ENCODE results near the gene PIP5K1C. TPM values are rescaled to one million over a fixed set of nuclear protein-coding genes. Genes with fewer than 3 reads are reported as not detected.

The PIP5K1C gene
- total RNA-seq, 2 experiments from 2014 or later: 19.7 to 20.0 TPM

DNA sequence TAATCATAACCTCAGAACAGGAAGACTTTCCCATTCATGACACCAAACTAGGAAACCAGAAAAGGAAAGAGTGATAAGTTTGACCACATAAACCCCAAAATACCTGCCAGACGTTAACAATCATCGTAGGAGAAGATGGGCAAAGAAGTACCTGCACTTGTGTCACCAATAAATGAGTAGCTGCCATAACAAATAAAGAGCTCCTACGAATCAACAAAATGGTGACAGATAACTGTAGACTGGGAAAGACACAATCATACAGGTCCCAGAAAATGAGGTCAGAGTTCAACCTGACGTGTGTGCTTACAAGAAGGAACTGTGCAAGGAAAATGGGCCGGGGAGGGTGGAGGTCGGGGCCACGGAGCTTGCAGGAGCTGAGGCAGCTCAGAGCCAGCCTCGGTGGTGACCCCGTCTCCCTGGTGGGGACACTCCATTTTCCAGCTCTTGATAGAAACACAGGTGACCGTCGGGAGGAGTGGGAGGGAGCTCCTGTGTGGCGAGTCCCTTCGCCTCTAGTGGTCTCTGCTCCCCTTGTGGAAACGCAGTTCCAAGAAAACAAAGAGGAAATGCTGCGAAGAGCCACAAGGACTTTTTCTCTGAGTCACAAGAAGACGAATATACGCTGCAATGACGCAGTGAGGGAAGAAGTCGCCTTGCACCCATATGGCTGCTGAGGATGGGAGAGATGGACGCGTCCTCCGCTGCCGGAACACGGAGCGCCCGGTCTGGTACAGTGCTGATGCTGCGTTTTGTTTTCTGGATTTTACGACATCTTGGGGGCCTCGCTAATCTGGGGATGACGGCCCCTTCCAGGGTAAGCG is 9.5 kb downstream of the PIP5K1C start:
- ChIA-PET CTCF (interaction anchor here (1.0 to 1.8 kb wide), 5 partner anchors 10 to 450 kb away, joined by 4 to 7 read pairs (median 4); partner anchors contain the start of gene PIP5K1C), POLR2A (interaction anchor here (0.8 kb wide), 1 partner anchor 20 kb away, joined by 3 read pairs; no protein-coding TSS in a partner anchor)
- no peak overlapping the region for H3K27ac Mint-ChIP-seq
- H3K9me3 Mint-ChIP-seq (ENCODE audit: insufficient read depth): no peaks in the 10 kb centered on the region
- H3K4me3 Mint-ChIP-seq: no peak overlapping the region
- peaks cover 41% of the 10 kb centered on the region for H3K4me1 Mint-ChIP-seq (ENCODE audit: low read depth)
- ATAC-seq (no peak), DNase-seq (no peak)
- peaks cover 6% of the 10 kb centered on the region for H3K36me3 Mint-ChIP-seq (ENCODE audit: low read depth)
- H3K27me3 Mint-ChIP-seq (ENCODE audit: low read depth): no peaks in the 10 kb centered on the region

DNA sequence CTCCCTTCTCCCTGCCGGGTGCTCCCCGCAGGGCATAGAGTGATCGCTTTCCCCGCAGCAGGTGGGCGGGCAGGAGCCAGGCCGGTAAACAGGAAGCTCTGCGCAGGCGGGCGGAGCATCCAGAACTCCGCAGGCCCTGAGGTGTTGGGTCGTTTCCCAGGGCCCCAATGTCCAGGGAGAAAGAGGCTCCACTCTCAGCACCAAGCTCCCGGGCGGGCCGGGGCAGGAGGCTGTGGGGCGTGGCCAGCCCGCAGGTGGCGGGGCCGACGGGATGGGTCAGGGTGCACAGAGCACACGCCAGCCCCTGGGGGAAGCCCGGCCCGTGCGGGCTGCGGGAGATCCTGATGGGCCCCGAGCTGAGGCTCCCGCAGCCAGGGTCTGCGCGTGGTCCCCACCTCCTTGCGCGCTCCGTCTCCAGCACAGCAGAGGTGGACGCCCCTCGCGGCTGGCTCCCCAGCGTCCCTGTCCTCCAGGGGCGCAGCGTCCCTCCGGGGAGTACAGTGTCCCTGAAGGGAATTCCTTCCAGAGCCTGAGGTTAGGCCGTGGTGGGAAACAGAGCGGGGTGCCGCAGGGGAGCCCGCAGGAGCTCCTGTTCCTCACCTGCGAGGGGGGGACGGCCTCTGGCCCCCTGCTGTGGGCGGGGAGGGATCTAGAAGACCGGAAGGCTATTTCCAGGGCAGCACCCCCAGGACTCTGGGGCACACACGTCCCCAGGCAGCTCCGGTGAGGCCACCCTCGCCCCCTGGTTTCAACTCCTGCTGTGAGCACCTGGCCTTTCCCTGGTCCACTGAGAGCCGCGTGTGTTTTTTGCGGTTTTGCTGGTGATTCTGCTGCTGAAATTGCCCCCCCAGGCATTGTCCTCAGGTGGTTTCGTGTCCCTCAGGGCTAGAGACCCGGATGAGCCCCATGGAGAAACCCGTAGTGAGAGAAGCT is 12.2 kb downstream of the PIP5K1C start:
- H3K36me3 Mint-ChIP-seq (ENCODE audit: low read depth): peaks cover 23% of the 10 kb centered on the region
- ChIA-PET POLR2A (interaction anchor here (0.9 to 1.9 kb wide), 2 partner anchors 10 to 11 kb away, joined by 3 to 7 read pairs; no protein-coding TSS in a partner anchor), CTCF (interaction anchor here (1.0 to 1.9 kb wide), 5 partner anchors 9 to 161 kb away, joined by 3 to 10 read pairs (median 4); no protein-coding TSS in a partner anchor)
- ATAC-seq (peak; percentile 79), DNase-seq (peak; percentile 61)
- H3K4me1 Mint-ChIP-seq (ENCODE audit: low read depth): peaks cover 41% of the 10 kb centered on the region
- H3K9me3 Mint-ChIP-seq (ENCODE audit: insufficient read depth): no peaks in the 10 kb centered on the region
- H3K4me3 Mint-ChIP-seq: peak overlapping the region; percentile 45
- H3K27ac Mint-ChIP-seq: peak overlapping the region; percentile 68
- H3K27me3 Mint-ChIP-seq (ENCODE audit: low read depth): no peaks in the 10 kb centered on the region

DNA sequence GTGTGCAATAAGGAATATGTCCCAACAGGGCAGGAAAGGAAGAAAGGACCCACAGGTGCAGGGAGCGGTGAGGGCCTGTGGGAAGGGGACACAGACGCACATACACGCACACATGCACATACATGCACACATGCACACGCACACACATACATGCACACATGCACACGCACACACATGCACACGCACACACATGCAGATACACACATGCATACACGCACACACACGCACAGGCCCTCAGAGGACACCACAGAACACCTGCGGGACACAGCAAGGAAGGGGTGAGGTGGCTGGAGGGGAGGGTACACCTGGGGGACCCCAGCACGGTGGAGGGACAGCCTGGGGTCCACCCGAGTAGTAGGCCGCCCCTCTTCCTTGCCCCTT is 12.9 kb downstream of the PIP5K1C start:
- no peak for DNase-seq
- Mint-ChIP-seq H3K27ac (peak overlapping the region; percentile 68), H3K4me3 (peak overlapping the region; percentile 45), H3K9me3 (ENCODE audit: insufficient read depth) (no peaks in the 10 kb centered on the region), H3K36me3 (ENCODE audit: low read depth) (peaks cover 23% of the 10 kb centered on the region), H3K27me3 (ENCODE audit: low read depth) (no peaks in the 10 kb centered on the region), H3K4me1 (ENCODE audit: low read depth) (peaks cover 38% of the 10 kb centered on the region)
- no peak for ATAC-seq
- POLR2A ChIA-PET: interaction anchor here (0.9 to 1.9 kb wide), 2 partner anchors 10 to 12 kb away, joined by 3 to 7 read pairs; no protein-coding TSS in a partner anchor
- CTCF ChIA-PET: interaction anchor here (1.0 to 1.3 kb wide), 2 partner anchors 10 to 12 kb away, joined by 3 to 4 read pairs; no protein-coding TSS in a partner anchor

DNA sequence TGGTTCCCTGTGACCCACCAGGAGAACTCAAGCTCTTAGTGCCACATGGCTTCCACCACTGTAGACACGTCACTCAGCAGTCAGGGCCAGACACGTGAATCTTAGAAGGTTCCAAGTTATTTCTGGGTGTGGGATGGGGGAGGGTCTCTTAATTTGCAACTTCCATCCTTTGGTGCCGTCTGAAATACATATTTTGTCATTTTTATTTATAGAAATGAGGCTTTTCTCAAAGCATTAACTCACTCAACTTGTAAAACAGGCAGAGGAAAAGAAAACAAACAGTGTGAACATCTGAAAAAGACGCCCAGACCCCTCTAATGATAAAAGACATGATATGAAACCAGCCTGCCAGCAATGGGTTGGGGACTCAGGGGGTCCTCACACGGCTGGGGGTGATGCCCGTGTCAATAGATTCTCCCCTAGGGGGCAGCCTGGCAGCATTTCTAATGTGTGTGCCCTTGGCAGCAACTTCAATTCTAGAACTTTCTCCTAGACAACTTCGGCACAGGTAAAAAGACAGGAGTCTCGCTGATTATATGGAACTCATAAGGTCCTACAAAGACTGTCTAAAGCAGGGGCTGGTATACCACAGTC is 15.4 kb downstream of the PIP5K1C start:
- ATAC-seq (no peak), DNase-seq (no peak)
- no peak overlapping the region for H3K27ac Mint-ChIP-seq
- ChIA-PET POLR2A (no interaction called here), CTCF (no interaction called here)
- no peaks in the 10 kb centered on the region for H3K27me3 Mint-ChIP-seq (ENCODE audit: low read depth)
- H3K36me3 Mint-ChIP-seq (ENCODE audit: low read depth): peaks cover 20% of the 10 kb centered on the region
- no peak overlapping the region for H3K4me3 Mint-ChIP-seq
- H3K4me1 Mint-ChIP-seq (ENCODE audit: low read depth): peaks cover 18% of the 10 kb centered on the region
- H3K9me3 Mint-ChIP-seq (ENCODE audit: insufficient read depth): no peaks in the 10 kb centered on the region

DNA sequence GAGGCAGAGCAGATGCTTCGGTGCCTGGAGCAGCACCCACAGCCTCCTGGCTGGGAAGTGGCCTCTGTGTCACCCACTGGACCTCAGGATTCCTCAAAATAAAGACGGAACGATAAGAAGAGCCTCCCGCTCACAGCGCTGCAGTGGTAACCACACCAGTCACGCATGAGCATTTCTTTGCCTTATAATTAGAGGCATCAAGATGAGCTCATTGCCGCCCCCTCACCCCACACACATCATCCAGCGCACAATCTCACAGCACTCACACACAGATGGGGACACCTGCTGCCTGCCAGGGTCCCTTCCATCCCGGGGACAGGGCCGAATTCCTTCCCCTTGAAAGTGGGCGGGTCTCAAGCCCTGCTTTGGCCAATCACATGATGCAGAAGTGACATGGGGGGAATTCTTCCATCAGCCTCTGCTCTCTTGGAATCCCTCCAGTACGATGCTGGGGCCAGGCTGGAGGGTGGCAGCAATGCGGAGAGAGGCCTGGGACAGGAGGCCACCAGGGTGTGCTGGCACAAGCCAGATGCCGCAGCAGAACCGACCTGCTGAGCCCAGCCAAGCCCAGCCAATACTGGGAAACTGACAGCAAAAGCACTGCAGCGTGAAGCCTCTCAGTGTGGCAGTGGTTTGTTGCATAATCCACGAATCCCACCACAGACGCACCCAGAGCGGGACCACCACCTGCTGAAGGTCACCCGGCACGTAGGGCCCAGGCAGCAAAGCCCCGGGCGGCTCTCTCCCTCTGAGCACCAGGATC is 16.0 kb downstream of the PIP5K1C start:
- Mint-ChIP-seq H3K4me1 (ENCODE audit: low read depth) (peaks cover 13% of the 10 kb centered on the region), H3K36me3 (ENCODE audit: low read depth) (peaks cover 17% of the 10 kb centered on the region), H3K27me3 (ENCODE audit: low read depth) (no peaks in the 10 kb centered on the region), H3K27ac (no peak overlapping the region), H3K4me3 (no peak overlapping the region), H3K9me3 (ENCODE audit: insufficient read depth) (no peaks in the 10 kb centered on the region)
- CTCF ChIA-PET: no interaction called here
- no peak for ATAC-seq
- DNase-seq: no peak
- POLR2A ChIA-PET: no interaction called here

DNA sequence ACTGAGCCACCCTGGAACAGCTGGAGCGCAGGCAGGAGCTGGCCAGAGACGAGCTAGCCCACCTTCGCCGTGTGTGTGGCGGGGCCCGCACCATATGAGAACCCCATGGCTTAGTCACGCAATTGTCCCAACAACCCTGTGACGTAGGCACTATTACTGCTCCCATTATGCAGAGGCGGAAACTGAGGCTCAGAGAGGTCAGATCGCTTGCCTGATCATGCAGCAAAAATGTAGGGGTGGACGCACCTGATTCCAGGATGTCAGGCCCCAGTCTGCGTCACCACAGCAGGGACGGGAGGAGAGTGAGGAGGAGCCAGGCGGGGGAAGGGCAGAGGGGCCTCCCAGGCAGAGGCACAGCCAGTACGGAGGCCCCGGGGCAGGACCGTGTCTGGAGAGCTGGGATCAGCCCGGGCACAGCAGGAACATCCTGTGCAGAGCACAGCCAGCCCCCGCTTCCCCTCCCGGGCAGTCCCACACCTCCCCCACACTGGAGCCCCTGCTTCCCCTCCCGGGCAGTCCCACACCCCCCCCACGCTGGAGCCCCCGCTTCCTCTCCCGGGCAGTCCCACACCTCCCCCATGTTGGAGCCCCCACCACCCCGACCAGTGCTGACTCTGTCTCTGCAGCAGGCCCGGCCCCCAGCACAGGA is 16.7 kb downstream of the PIP5K1C start:
- POLR2A ChIA-PET: no interaction called here
- H3K4me3 Mint-ChIP-seq: no peak overlapping the region
- H3K9me3 Mint-ChIP-seq (ENCODE audit: insufficient read depth): no peaks in the 10 kb centered on the region
- H3K4me1 Mint-ChIP-seq (ENCODE audit: low read depth): peaks cover 13% of the 10 kb centered on the region
- ATAC-seq (no peak), DNase-seq (no peak)
- H3K36me3 Mint-ChIP-seq (ENCODE audit: low read depth): peaks cover 17% of the 10 kb centered on the region
- H3K27ac Mint-ChIP-seq: no peak overlapping the region
- CTCF ChIA-PET: no interaction called here
- no peaks in the 10 kb centered on the region for H3K27me3 Mint-ChIP-seq (ENCODE audit: low read depth)

DNA sequence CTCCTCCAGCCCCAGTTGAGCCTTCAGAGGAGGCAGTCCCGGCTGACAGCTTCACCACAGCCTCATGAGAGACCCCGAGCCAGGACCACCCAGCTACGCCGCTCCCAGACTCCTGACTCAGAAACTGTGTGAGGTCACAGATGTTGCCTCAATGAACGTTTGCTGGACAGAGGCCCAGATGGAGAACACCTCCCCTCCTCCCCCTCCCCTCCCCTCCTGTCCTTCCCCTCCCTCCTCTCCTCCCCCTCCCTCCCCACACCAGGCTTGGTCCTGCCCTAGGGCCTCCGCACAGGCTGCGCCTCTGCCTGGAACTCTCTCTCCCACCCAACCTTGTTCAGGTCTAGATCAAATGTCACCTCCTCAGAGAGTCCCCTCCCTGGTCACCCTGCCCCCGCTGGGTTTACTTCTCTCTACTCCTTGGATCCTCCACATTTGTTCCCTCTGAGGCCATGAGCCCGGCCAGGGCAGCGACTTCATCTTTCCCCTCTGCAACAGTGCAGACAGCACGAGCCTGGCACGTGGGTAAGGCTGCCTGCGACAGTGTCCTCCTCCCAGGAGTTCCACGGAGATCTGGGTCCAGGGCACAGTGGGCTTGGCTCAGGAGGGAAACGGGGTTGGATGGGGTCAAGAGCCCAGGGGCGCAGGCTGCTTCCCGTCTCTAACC is 17.4 kb downstream of the PIP5K1C start:
- POLR2A ChIA-PET: no interaction called here
- no peak for ATAC-seq
- H3K9me3 Mint-ChIP-seq (ENCODE audit: insufficient read depth): no peaks in the 10 kb centered on the region

DNA sequence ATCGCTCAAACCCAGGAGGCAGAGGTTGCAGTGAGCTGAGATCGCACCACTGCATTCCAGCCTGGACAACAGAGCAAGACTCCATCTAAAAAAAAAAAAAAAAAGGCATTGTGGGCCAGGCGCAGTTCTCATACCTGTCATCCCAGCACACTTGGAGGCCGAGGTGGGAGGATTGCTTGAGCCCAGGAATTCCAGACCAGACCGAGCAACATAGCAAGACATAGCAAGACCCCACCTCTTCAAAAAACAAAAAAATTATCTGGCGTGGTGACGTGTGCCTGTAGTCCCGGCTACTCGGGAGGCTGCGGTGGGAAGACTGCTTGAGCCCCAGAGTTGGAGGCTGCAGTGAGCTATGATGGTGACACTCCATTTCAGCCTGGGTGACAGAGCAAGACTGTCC is 18.0 kb downstream of the PIP5K1C start:
- DNase-seq: no peak
- CTCF ChIA-PET: no interaction called here
- Mint-ChIP-seq H3K4me1 (ENCODE audit: low read depth) (peaks cover 6% of the 10 kb centered on the region), H3K36me3 (ENCODE audit: low read depth) (peaks cover 17% of the 10 kb centered on the region), H3K27me3 (ENCODE audit: low read depth) (no peaks in the 10 kb centered on the region), H3K9me3 (ENCODE audit: insufficient read depth) (no peaks in the 10 kb centered on the region), H3K27ac (no peak overlapping the region), H3K4me3 (no peak overlapping the region)
- ATAC-seq: no peak
- POLR2A ChIA-PET: no interaction called here

More for the DNA sequence above, 17.4 kb downstream of the PIP5K1C start:
- Mint-ChIP-seq H3K27ac (no peak overlapping the region), H3K36me3 (ENCODE audit: low read depth) (peaks cover 17% of the 10 kb centered on the region), H3K4me1 (ENCODE audit: low read depth) (peaks cover 9% of the 10 kb centered on the region), H3K4me3 (no peak overlapping the region), H3K27me3 (ENCODE audit: low read depth) (no peaks in the 10 kb centered on the region)
- no peak for DNase-seq
- CTCF ChIA-PET: no interaction called here

DNA sequence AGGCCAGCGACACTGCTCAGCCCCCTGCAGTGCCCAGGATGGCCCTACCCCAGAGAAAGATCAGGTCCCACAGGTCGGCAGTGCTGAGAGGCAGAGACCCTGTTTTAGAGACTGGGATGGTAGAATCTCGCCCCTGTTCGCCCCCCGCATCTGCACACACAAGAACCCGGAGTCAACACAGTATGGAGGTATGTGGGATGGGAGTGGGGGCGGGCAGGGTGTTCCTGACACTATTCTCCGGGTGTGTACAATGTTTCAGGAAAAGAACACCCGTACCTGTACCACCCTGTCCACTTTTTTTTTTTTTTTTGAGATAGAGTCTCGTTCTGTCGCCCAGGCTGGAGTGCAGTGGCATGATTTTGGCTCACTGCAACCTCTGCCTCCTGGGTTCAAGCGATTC is 19.3 kb downstream of the PIP5K1C start:
- ATAC-seq (no peak), DNase-seq (no peak)
- Mint-ChIP-seq H3K36me3 (ENCODE audit: low read depth) (peaks cover 17% of the 10 kb centered on the region), H3K4me3 (no peak overlapping the region), H3K27ac (no peak overlapping the region), H3K9me3 (ENCODE audit: insufficient read depth) (no peaks in the 10 kb centered on the region), H3K4me1 (ENCODE audit: low read depth) (peaks cover 9% of the 10 kb centered on the region), H3K27me3 (ENCODE audit: low read depth) (no peaks in the 10 kb centered on the region)
- ChIA-PET POLR2A (no interaction called here), CTCF (no interaction called here)

DNA sequence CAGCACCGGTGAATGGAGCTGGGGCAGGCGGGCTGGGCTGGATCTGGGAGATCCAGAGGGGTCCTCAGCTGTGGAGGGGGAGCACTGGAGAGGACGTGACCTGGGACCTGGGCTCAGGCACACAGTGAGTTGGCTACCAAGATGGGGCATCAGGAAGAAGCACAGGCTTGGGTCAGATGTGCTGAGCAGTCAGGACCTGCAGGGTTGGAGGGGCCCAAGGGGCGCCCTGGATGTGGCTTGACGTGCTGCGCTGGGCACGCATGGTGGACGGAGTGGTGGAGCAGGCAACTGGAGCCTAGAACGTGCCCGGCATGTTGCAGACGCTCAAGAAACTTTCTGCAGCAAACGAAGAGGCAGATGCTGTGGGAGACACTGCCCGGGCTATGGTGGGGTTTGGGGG is 20.7 kb downstream of the PIP5K1C start:
- ATAC-seq: no peak
- Mint-ChIP-seq H3K36me3 (ENCODE audit: low read depth) (peaks cover 10% of the 10 kb centered on the region), H3K27me3 (ENCODE audit: low read depth) (no peaks in the 10 kb centered on the region), H3K4me3 (no peak overlapping the region), H3K27ac (no peak overlapping the region), H3K9me3 (ENCODE audit: insufficient read depth) (no peaks in the 10 kb centered on the region), H3K4me1 (ENCODE audit: low read depth) (peaks cover 9% of the 10 kb centered on the region)
- no peak for DNase-seq
- ChIA-PET CTCF (no interaction called here), POLR2A (no interaction called here)

Measured in activated CD8-positive, alpha-beta T cell treated with anti-CD3 and anti-CD28 coated beads, Interleukin-2, amount 10 ng/mL, durations not matched to agents 7 days and 5 days (primary cell).